GM18505 (cell line): ENCODE measurements around the gene PPP1R3G.
A peak's percentile ranks its signal among the peaks of the same experiment; 100 is the strongest.

ENCODE experiments used
- ATAC-seq: cut with Tn5 transposase; IDR thresholded peaks from one replicate; pipeline ENCODE4 v1.9.1; 2021; ENCODE audit not compliant: unreplicated experiment
- POLR2A ChIP-seq: IDR thresholded peaks from 4 replicates; pipeline ENCODE4 v1.6.1; 2011; ENCODE audit warnings: borderline replicate concordance; ENCODE audit not compliant: insufficient read depth, insufficient read length; ENCODE audit errors: extremely low read depth

Gene PPP1R3G

GRCh38 chr6:5121956-5122355 lies 36.8 kb downstream of the PPP1R3G start:
- no peak for TF ChIP-seq POLR2A
- ATAC-seq: no peak

GRCh38 chr6:5122504-5123112 lies 37.5 kb downstream of the PPP1R3G start:
- ATAC-seq: no peak
- no peak for TF ChIP-seq POLR2A

GRCh38 chr6:5123296-5124143 lies 38.4 kb downstream of the PPP1R3G start:
- TF ChIP-seq POLR2A: no peak
- no peak for ATAC-seq

- TF ChIP-seq POLR2A: no peak
- no peak for ATAC-seq
Observed at GRCh38 chr6:5124526-5124925, 39.4 kb downstream of the PPP1R3G start.

GRCh38 chr6:5125152-5126006 lies 40.2 kb downstream of the PPP1R3G start:
- no peak for ATAC-seq
- TF ChIP-seq POLR2A: no peak

- no peak for ATAC-seq
- TF ChIP-seq POLR2A: no peak
Observed at GRCh38 chr6:5126214-5126613, 41.1 kb downstream of the PPP1R3G start.

GRCh38 chr6:5127106-5127687 lies 42.1 kb downstream of the PPP1R3G start:
- no peak for TF ChIP-seq POLR2A
- no peak for ATAC-seq

GRCh38 chr6:5128351-5128750 lies 43.2 kb downstream of the PPP1R3G start:
- ATAC-seq: no peak

GRCh38 chr6:5130135-5130866 lies 45.2 kb downstream of the PPP1R3G start:
- no peak for ATAC-seq
- TF ChIP-seq POLR2A: no peak

More at GRCh38 chr6:5128351-5128750, 43.2 kb downstream of the PPP1R3G start:
- TF ChIP-seq POLR2A: no peak

GRCh38 chr6:5132731-5133130 lies 47.6 kb downstream of the PPP1R3G start:
- ATAC-seq: peak; percentile 88
- peak; percentile 27 for TF ChIP-seq POLR2A

GRCh38 chr6:5133943-5134342 lies 48.8 kb downstream of the PPP1R3G start:
- ATAC-seq: no peak
- no peak for TF ChIP-seq POLR2A

- no peak for ATAC-seq
- no peak for TF ChIP-seq POLR2A
Observed at GRCh38 chr6:5135788-5136376, 50.7 kb downstream of the PPP1R3G start.
